NOMO-1 (cell line): ENCODE data around the gene ADCY1.

Experiments used
- DNase-seq, 2 experiments: peaks; one replicate each; lab custom pipeline; 2025; ENCODE audit not compliant: unreplicated experiment in 2 of 2; lab: John Stamatoyannopoulos, UW

ADCY1 gene

GRCh38 chr7:45592230-45592991 lies 18.2 kb downstream of the ADCY1 start:
- DNase-seq = no peak

DNA sequence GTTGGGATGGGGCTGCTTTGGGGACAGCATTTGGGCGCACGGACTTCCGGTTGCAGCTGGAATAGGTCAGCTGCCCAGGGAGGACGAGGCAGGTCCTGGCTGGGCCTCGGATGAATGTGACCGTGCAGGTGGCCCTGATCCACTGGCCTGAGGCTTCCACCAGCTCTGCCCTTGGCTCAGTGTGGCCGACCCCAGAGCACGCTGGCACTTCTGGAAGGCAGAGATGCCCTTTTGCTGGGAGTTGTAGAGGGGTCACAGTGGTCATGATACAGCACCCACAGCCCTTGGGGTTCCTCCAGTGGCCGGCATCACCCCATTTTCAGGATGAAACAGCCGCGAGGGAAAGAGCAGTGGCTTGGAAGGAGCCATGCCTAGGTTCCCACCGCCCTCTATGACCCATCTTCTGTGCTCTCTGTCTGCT lies 19.0 kb downstream of the ADCY1 start:
- no peak for DNase-seq

DNA sequence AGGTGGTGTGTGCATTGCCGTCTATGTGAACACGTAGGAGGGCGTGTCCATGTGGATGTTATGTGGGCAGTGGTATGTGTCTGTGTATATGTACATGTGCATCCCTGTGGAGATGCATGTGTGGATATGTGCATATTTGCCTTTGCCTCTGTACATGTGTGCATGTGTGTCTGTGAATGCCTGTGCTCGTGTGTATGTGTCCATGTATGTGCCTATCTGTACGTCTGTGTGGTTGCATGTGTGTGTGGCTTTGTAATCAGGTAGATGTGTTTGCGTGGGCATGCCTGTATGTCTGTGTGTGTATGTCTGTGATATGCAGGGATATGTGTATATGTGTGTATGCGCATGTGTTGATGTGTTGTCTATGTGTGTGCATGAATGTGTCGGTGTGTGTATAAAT lies 19.7 kb downstream of the ADCY1 start:
- DNase-seq = no peak

DNA sequence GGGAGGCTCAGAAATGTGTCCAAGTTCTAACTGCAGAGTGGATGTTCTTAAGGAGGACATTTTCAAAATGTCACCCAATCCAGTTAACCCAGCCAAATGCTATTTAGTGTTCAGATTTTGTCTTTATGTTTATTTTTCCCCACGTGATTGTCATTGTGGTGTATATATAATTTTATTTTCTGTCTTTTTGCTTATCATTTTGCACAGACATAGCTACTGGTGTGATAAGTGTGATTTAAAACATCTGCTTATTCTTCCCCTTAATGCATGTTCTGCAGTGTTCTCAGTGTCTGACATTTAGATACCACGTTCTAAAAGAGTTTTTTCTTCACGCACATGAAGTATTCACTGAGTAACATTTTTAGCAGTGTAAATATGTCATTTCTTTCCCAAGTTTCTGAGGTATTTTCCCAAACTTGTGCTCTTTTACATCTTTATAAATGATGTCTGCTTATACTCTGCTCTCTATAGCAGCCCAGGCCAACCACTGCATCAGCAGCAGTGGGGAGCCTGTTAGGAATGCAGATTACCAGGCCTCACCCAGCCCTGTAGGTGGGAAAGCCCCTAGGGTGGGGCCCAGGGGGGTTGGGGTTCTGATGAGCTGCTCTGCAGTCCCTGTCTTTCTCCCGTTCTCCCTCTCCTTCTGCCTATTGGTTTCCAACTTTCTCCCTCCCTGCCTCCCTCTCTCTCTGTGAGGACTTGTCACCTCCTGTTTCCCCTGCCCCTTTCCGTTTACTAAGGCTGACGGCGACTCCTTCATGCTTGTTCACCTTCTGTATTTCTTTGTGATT lies 20.8 kb downstream of the ADCY1 start:
- no peak for DNase-seq

DNA sequence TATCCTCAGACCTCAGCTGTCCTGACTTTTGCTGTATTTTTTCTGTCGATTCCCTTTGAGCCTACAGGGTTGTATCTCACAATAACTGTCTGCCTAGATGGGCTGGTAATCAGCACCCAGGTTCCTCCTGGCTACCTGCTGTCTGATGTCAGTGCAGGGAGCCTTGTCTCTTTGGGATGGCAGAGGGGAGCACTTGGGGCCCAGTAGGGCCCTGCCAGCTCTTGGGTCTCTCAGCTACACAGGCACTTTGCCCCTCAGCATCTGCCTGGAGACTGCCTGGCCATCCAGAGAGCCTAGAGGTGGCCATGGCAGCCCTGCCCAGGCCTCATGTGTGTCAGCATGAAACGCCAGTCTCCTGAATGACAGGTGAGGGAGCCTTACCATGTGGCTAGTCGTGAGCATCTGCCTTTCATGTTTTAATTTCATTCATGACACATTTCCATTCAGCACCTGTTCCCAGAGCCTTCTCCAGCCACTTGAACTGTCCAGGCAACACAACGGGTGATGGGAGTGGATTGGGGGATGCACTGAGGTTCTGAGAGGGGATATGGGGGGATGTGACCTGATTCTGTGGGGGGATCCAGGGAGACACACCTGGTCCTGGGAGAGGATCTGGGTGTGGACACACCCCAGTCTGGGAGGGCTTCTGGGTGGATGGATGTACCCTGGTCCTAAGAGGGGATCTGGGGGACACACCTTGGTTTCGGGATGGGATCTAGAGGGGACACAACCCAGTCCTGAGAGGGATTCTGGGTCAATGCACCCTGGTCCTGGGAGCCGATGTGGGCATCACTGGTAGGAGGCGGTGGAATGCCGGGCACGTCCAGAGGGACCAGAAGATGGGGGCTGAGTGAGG lies 21.9 kb downstream of the ADCY1 start:
- no peak for DNase-seq

DNA sequence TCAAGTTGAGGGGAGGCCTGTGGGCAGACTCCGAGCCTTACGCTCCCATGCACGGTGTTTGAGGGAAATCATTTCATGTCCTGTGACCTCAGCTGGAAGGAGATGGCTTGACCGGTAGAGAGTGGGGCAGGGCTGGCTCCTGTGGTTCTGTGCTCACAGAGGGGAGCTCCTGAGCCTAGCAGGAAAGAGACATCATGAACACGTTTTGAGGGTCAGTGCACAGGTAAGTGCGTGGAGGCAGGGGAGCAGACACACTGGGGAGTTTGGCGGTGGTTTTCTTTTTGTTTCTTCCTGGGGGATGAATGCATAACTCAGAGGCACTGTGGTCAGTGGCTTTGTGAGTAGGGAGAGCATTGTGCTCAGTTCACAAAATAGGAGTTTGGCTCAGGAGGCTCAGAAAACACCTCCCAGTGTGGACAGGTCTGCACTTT lies 22.5 kb downstream of the ADCY1 start:
- no peak for DNase-seq

- DNase-seq = no peak
Observed at GRCh38 chr7:45597286-45597984, 23.3 kb downstream of the ADCY1 start.

DNA sequence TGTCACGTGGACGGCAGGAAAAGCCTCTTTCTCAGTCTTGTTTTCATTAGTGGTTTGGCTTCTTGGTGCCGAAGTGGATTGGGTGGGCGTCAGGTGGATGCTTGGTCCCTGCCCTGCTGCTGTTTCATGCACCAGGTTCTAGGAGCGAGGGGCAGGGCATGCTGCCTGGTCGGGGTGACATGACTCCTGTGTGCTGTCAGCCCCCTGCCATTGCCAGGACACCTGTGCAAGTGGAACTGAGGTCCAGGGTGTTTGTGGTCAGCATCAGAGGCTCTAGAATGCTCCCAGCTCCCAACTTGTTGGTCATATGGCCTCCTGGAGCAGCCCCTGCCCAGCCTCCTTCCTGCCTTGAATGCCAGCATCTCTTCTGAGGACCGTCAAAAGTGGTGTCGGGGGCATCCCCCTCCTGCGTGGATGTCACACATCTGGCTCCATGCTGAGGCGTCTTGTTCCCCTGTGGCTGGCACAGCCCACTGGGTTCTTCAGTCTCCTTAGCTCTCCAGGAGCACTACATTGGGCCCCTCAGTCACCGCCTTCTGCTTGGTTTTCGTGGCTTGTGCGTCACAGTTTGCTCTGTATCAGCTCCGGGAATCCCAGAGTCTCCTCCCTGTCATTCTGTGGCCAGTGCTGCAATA lies 24.8 kb downstream of the ADCY1 start:
- no peak for DNase-seq

DNA sequence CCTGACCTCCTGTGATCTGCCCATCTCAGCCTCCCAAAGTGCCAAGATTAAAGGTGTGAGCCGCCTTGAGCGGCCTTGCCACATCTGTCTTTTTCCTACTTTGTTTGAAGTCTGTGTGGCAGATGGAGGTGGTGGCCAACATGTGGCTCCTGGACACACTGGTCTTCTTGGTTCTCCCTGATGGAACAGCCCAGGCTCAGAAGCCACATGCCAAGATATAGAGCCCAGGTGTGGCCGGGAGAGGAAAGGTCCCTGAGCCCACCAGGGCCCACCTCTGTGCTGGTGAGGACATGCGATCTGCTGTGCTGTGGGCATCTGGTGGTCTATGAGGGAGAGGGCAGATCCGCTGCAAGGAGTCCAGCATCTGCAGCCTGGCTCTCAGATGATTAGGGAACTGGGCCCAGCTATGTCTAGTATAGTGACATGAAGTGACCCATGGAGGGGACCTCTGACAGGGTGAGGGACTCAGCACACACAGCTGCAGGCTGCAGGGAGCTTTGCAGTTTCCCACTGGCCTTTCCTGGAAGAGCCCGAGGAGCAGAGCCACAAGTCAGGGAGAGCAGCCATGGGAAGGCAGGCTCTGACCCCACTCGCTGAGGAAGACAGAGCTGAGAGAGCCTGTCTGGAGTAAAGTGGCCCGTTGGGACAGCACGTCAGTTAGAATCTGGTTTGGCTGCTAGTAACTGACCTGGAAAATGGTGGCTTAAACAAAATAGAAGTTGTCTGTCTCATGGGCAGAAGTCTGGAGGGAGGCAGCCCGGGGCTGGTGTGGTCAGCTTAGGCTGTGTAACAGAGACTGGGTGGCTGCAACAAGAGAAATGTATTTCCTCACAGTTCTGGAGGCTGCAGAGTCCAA lies 25.9 kb downstream of the ADCY1 start:
- DNase-seq = no peak

DNA sequence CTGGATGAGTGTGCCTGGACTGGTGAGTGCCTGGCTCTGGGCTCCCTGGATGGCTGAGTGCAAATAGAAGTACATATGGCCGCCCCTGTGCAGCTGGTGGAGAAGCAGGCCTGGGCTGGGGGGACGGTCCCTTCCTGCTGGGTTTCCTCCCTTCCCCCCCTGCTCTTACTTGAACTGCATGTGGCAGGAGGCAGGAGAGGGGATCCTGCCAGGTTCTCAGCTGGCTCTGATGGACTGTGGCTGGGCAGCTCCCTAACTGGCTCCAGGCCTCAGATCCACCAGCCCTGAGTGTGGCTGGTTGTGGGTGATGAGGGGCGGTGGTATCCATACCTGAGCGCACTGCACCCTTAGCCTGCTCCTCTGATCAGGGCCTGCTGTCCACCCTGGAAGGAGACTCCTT lies 26.9 kb downstream of the ADCY1 start:
- no peak for DNase-seq

GRCh38 chr7:45601816-45602540 lies 27.8 kb downstream of the ADCY1 start:
- DNase-seq = no peak

- no peak for DNase-seq
Observed at GRCh38 chr7:45606050-45606449, 31.9 kb downstream of the ADCY1 start.

- DNase-seq = no peak
Observed at GRCh38 chr7:45606931-45607330, 32.8 kb downstream of the ADCY1 start.

DNA sequence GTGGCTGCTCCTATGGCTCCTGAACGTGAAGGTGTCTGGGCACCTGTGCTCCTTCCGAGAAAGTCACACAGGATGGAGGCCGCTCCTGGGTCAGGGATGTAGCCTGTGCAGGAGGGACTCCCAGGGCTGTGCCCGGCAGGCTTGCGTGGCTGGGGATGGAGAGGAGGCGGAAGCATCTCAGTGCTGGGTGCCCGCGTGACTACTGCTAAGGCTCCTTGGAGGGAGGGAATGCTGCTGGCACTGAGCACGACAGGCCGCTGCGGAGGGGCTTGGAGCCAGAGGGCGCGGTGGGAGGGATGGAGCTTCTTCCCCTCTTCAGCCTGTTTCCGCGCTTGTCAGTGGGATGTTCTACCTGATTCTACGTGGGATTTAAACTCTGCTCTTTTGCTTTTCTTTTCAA lies 35.0 kb downstream of the ADCY1 start:
- DNase-seq = no peak

GRCh38 chr7:45610019-45610418 lies 35.9 kb downstream of the ADCY1 start:
- no peak for DNase-seq

DNA sequence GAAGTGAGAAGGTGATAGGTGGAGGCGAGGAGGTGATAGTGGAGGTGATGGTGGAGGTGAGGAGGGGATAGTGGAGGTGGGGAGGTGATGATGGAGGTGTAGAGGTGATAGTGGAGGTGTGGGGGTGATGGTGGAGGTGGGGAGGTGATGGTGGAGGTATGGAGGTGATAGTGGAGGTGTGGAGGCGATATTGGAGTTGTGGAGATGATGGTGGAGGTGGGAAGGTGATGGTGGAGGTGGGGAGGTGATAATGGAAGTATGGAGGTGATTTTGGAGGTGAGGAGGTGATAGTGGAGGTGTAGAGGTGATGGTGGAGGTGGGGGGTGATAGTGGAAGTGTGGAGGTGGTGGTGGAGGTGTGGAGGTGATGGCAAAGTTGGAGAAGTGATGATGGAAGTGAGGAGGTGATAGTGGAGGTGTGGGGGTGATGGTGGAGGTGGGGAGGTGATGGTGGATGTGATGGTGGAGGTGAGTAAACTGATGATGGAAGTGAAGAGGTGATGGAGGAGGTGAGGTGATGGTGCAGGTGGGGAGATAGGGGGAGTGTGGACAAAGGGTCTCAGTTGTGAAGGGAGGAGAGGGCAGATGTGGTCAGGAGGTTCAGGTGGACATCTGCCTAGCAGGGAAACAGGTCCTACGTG lies 36.6 kb downstream of the ADCY1 start:
- DNase-seq = no peak

DNA sequence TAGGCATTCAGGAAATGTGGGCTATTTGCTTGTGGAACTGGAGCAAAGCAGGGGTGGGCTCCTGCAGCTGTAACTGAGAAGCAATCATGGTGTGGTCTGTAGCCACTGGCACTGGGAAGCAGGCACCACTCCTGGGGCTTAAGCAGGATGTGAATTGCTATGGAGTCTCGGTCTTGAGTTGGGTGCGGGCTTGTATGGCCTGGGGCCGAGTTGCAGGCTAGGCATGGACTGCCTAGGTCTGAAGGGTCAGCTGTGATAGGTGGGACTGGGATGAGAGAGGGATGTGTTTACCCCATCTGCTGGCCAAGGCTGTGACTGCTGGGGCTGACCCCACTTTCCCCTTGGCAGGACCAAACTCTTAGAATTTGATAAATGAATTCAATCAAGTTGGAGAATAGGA lies 43.0 kb downstream of the ADCY1 start:
- no peak for DNase-seq

DNA sequence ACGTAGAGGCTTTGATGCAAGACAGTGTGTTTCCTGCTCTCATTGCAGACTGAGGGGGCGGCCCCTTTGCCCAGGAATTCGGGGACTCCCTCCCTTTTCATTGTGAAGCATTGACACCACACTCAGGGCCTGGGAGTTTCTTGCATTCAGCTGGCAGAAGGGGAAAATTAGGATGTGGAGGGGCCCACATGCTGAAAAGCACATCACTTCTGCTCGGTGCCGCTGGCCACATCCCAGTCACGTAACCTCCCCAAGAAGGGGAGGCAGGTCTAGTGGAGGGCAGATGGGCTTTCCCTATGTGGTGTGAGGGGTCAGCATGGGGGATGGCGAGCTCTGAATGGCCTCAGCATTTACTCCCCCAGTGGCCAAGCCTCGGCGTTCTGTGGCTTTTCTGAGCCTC lies 47.9 kb downstream of the ADCY1 start:
- DNase-seq = no peak
